GM18520 (cell line): ENCODE data around the gene DSCAML1.

Experiments
- ATAC-seq: cut with Tn5 transposase; IDR thresholded peaks from one replicate; pipeline ENCODE4 v1.9.1; 2021; ENCODE audit not compliant: unreplicated experiment

DSCAML1 gene

DNA sequence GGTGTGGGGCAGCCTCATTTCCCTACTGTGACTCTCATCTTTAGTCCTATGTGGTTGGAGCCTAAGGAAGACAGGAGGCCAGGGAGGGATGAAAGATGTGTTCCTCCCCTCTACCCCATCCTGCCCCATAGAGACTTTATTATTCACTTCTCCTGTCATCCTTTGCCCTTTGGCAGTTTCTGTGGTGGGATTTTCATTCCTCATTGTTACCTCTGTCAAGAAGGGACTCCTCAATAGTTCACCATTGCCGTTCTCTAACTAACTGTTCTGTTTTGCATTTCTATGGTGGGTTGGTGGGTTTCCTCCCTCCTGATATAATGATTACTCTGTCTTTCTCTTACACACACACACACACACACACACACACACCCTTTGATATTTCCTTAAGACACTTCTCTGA lies 202.3 kb downstream of the DSCAML1 start:
- ATAC-seq, result no peak

DNA sequence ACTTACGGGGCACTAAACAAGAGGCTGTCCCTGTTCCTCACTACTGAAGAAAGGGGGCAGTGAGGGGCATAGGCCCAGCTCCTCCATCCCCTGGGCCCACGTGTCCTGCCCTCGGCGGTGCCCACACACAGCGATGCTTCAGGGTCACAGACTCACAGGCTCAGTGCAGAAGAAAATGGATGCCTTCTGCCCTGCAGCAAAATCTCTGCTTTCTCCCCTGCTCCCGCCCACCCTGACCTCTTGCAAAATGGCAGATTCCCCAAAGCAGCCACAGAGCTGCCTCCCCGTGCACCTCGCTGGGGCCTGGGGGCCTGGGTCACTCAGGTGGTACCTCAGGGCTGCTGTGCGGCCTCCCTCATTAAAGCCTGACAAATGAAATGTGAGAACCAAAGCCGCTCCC lies 204.0 kb downstream of the DSCAML1 start:
- ATAC-seq, result no peak

- no peak for ATAC-seq
These were observed 205.5 kb downstream of the DSCAML1 start for GRCh38 chr11:117591316-117592039.

GRCh38 chr11:117589063-117589462 lies 208.0 kb downstream of the DSCAML1 start:
- ATAC-seq, result no peak

DNA sequence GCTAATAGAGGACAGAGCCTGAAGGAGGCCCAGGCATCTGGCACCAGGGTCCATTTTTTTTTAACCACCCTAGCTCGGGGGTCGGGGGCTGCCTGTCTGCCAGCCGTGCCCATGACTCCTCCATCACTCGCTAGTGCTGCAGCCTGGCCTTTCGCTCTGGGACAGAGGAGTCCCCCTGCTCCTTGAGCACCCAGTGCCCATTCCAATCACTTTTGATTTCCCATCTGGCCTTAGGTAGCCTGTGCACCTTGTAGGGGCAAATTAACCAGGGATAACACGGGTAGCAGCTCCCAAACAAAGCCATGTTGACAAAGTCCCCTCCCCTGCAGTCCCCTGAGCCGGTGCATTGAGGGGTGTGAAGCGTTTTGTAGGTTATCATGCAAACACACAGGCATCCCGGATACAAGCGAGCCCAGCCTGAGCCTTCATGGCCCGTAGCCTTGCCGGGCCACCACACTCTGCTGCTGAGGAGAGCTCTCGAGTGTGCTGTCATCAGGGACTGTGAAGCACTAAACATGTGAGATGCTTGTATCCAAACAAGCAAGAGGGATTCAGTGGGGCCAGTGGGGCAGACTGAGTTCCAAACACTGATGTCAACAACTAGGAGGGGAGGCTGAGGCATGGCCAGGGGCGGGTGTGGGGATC lies 208.7 kb downstream of the DSCAML1 start:
- ATAC-seq, result no peak

- no peak for ATAC-seq
These were observed 209.6 kb downstream of the DSCAML1 start for GRCh38 chr11:117587416-117587815.

DNA sequence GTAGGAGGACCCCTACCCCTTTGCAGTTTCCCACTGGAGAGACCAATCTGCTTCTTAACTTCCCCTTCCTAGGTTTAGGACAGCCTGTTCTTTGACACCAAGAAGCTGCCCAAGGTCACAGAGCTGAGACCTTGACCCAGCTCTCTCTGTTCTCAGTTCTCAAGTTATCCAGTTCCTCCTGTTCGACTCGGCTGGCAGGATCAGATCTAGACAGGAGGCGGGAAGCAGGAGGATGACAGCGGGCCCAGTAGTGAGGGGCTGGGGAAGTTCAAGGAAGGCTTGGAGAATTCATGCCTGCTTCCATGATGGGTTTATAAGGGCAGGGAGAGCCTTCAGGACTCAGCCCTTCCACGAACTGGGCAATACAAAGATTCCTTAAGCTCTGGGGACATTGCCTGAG lies 210.6 kb downstream of the DSCAML1 start:
- ATAC-seq, result no peak

DNA sequence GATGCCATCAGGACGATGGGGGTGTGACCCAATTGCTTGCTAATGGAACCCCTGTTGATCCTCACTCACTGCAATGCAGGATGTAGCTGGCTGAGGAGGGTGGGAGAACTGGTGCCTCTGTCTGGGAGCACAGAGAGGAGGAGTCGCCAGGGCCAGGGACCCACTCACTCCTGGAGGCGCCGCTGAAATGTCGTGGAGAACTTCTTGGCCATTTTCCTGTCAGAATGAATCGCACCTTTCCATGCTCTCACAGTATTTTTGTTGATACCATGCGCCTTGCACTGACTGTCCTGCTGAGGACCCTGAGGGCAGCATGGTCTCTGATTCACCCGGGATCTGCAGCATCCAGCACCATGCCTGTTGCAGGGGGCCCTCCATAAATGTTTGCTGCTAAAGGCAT lies 211.4 kb downstream of the DSCAML1 start:
- no peak for ATAC-seq

DNA sequence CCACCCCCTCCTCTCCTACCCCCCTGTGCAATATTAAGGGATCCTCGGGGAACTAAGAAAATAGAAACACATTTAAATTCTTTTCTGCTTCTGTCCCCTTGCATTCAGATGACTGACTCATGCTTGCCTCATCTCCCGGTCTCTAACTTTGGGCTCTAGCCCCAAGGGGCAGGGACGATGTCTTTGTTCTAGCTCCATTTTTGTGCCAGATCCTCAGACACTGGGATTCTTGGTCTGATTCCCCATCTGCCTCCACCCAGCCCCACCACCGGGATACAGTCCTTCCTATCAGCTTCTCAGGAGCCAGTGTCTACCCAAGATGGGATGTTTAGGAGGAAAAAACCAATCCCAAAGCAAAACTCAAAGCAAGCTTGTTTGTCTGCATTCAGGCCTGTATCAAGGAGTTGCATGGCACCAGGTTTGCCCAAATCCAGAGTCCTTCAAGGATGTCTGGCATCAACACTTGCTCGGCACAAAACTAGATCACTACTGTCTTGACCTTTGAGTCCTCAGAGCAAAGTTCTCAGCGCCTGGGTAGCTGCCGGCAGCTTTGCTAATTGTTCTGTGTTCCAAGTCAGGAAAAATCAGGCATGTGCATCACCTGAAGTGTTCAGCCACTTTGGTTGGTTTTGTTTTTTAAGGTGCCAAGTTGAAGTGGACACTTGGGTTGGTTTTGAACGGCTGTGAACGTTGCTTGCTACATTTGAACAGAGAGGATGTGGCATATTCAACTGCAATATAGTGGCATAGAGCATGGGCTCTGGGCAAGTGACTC lies 212.8 kb downstream of the DSCAML1 start:
- ATAC-seq, result no peak

GRCh38 chr11:117583063-117583801 lies 213.8 kb downstream of the DSCAML1 start:
- ATAC-seq, result no peak

DNA sequence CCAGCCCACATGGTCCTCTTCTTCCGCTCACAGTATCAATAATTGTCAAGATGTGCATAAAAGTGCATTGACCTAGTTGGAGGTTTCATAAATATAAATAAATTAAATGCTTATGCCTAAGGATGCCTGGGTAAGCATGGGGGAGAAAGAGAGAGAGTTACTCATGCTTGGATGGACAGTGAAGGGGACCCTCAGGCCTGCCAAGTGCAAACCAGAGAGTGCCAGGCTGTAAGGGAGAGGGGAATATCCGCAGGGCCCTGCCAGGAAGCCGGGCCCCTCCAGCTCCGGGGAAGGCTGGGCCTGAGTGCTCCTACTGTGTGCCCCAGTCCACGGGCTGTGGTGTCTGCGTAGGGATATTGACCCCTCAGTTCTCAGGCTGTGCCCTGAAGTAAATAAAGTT lies 214.6 kb downstream of the DSCAML1 start:
- ATAC-seq, result no peak

GRCh38 chr11:117580866-117581265 lies 216.2 kb downstream of the DSCAML1 start:
- no peak for ATAC-seq

DNA sequence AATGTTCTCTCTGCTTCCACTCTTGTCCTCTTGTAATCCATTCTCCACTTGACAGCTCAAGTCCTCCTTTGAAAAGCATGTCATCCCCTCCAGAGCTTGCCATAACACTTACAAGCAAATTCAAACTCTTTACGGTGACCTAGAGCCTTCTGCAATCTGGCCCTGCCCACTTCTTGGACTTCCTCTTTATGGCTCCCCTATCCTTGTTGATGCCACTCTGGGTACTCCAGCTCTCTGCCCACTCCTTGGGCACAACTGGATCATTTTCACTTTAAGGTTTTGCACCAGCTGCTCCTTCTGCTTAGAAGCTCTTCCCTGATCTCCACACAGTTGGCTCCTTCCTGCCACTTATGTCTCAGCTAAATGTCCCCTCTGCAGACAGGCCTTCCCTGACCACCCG lies 217.9 kb downstream of the DSCAML1 start:
- ATAC-seq, result no peak

GRCh38 chr11:117575856-117576255 lies 221.2 kb downstream of the DSCAML1 start:
- ATAC-seq, result no peak

- ATAC-seq, result no peak
These were observed 222.5 kb downstream of the DSCAML1 start for GRCh38 chr11:117574551-117574950.

DNA sequence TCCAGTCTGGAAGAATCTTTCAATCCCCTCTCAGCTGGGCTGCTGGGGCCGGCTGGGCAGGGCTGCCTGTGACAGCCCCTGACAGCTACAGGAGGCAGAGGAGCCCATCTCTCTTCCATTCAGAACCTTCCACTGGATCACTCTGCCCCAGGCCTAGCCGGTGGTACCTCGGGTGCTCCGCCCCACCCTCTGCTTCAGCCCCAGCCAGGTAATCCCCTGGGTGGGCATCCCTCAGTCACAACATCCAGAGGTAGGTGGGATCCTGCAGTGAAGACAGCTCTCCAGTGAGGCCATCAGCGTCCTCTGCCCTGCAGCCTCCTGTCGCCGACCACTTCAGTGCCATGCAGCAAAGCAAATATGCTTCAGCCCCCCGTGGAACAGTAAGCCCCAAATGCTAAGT lies 223.7 kb downstream of the DSCAML1 start:
- no peak for ATAC-seq

GRCh38 chr11:117572671-117573070 lies 224.3 kb downstream of the DSCAML1 start:
- no peak for ATAC-seq

- no peak for ATAC-seq
These were observed 224.9 kb downstream of the DSCAML1 start for GRCh38 chr11:117572129-117572528.

DNA sequence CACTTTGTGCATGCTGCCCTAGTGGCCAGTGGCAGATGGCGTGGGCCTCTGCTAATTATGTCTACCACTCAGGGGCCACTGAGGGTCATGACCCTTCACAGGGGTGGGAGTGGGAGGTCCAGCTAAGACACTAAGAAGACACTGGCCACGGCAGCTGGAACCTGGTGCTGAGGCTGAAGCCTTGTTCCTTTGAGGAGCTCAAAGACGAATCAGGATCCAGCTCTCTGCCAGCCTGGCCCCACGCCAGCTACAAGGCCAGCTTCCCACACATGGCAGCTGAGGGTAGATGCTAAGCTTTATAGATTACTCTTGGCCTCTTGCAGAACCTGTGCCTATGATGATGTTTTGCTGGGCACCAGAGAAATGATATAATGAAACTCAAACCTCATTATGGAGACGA lies 226.3 kb downstream of the DSCAML1 start:
- ATAC-seq, result no peak

DNA sequence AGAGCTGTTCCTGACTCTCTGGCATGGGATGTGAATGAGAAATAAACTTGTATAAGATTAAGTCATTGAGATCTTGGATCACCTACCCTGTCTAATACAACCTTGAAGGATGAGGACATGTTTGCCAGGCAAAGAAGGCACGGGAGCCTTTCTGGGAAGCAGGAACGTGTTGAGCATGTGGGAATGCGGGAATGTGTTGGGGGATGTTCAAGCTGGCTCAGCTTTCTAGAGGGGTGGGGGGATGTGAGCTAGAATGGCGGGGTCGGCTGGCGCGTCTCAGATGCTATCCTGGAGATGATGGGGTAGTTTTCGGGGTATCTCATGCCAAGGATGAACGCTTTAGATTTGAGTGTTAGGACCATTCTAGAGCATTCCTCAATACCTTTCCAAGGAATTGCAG lies 227.1 kb downstream of the DSCAML1 start:
- no peak for ATAC-seq

DNA sequence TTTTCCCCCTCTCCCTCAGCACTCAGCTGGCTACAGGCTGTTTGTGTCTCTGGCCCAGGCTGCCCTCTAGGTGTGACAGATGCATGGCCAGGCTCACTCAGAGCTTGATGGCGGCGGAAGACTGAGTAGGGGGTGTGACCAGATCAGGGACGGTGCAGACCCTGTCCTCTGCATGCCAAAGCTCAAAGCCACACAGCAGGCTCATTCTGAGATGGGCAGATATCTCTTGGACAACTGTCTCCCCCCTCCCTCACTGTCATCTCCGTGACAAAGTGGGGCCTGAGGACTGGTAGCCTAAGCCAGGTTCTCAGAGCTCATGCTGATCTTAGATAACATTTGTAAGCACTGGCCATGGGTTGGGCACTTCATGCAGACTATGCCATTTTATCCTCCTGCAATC lies 231.3 kb downstream of the DSCAML1 start:
- ATAC-seq, result no peak
